Duodenal mucosa (tissue), 2 donors: ENCODE data around the gene SMC6.

Experiments used
- H3K27ac ChIP-seq: one replicate; pipeline ENCODE4 v1.7.0; 2013; ENCODE audit warnings: low read depth, low read length
- H3K27me3 ChIP-seq, 2 donors: one replicate each; pipeline ENCODE4 v1.7.0; 2013; ENCODE audit warnings: low read length in 2 of 2, control low read depth in 1 of 2; ENCODE audit not compliant: insufficient read depth in 2 of 2, control insufficient read depth in 1 of 2
- H3K36me3 ChIP-seq, 2 donors: one replicate each; pipeline ENCODE4 v1.7.0; 2013; ENCODE audit warnings: low read length in 2 of 2, control low read depth in 1 of 2; ENCODE audit not compliant: insufficient read depth in 2 of 2, control insufficient read depth in 1 of 2
- H3K4me1 ChIP-seq, 2 donors: one replicate each; pipeline ENCODE4 v1.7.0; 2013; ENCODE audit warnings: low read length in 2 of 2, control low read depth in 1 of 2; ENCODE audit not compliant: insufficient read depth in 2 of 2, control insufficient read depth in 1 of 2
- H3K4me3 ChIP-seq, 2 donors: one replicate each; pipeline ENCODE4 v1.7.0; 2013; ENCODE audit warnings: low read length in 2 of 2, low read depth in 1 of 2
- H3K9ac ChIP-seq, 2 donors: one replicate each; pipeline ENCODE4 v1.7.0; 2013; ENCODE audit warnings: low read length in 2 of 2, low read depth in 1 of 2
- H3K9me3 ChIP-seq, 2 donors: one replicate each; pipeline ENCODE4 v1.7.0; 2013; ENCODE audit warnings: low read length in 2 of 2, control low read depth in 1 of 2; ENCODE audit not compliant: control insufficient read depth in 1 of 2

Gene SMC6

GRCh38 chr2:17658251-17658843 is 95.3 kb downstream of the SMC6 start:
- Histone ChIP-seq H3K9me3 (no peaks in the 10 kb centered on the region), H3K27me3 (no peaks in the 10 kb centered on the region), H3K4me3 (no peak overlapping the region), H3K4me1 (no peaks in the 10 kb centered on the region), H3K9ac (no peak overlapping the region), H3K27ac (no peak overlapping the region), H3K36me3 (peaks cover 4% of the 10 kb centered on the region in 2 donors)

DNA sequence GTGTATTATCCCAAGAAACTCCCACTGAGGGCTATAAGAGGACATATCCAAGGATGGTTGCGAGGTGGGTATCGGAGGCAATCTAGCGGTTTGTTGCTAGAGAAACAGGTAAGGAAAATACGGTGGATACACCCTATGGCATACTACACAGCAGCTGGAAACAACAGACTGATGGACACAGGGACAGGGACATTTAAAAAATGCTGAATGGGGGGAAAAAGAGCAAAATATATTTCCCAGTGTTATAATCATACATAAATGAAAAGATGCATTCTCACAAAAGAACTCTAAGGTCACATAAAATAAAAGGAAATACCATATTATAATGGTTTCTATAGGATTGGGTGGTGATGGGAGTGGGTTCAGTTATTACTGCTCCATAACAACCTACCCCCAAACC is 95.9 kb downstream of the SMC6 start:
- peaks cover 4% of the 10 kb centered on the region in 2 donors for H3K36me3 ChIP-seq
- H3K9ac ChIP-seq = no peak overlapping the region
- no peak overlapping the region for H3K4me3 ChIP-seq
- no peaks in the 10 kb centered on the region for H3K27me3 ChIP-seq
- no peaks in the 10 kb centered on the region for H3K4me1 ChIP-seq
- H3K9me3 ChIP-seq = no peaks in the 10 kb centered on the region
- H3K27ac ChIP-seq = no peak overlapping the region

- Histone ChIP-seq H3K27me3 (no peaks in the 10 kb centered on the region), H3K9me3 (no peaks in the 10 kb centered on the region), H3K9ac (no peak overlapping the region), H3K27ac (no peak overlapping the region), H3K4me1 (no peaks in the 10 kb centered on the region), H3K36me3 (no peaks in the 10 kb centered on the region), H3K4me3 (no peak overlapping the region)
Measured at GRCh38 chr2:17652681-17653394, 100.8 kb downstream of the SMC6 start.

GRCh38 chr2:17649026-17649425 is 104.6 kb downstream of the SMC6 start:
- H3K4me1 ChIP-seq = peaks cover 0 to 15% of the 10 kb centered on the region in 2 donors
- H3K4me3 ChIP-seq = no peak overlapping the region
- H3K9ac ChIP-seq = no peak overlapping the region
- no peaks in the 10 kb centered on the region for H3K9me3 ChIP-seq
- H3K36me3 ChIP-seq = no peaks in the 10 kb centered on the region
- no peak overlapping the region for H3K27ac ChIP-seq
- H3K27me3 ChIP-seq = no peaks in the 10 kb centered on the region

DNA sequence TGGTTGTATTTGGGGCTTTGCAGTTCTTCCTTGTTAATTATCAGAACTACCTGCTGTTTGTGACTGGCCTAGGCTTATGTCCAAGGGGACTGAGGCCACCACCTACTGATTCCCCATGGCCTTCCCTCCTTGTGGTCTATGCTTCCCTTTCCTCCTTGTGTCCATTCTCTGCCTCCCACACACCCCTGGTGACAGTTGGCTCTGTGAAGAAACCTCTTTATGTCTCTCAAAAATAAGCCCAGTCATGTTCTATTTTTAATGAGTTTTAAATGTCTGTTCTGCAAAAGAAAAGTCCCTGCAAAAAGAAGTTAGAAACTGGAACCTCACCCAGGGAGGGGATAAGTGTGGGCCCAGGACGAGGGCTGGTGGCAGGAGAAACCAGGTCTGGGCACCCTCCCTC is 105.0 kb downstream of the SMC6 start:
- Histone ChIP-seq H3K36me3 (no peaks in the 10 kb centered on the region), H3K9me3 (no peaks in the 10 kb centered on the region), H3K9ac (no peak overlapping the region), H3K4me1 (peaks cover 1 to 16% of the 10 kb centered on the region in 2 donors), H3K27ac (no peak overlapping the region), H3K4me3 (no peak overlapping the region), H3K27me3 (no peaks in the 10 kb centered on the region)

GRCh38 chr2:17646838-17647701 is 106.5 kb downstream of the SMC6 start:
- H3K27me3 ChIP-seq = no peaks in the 10 kb centered on the region
- H3K4me3 ChIP-seq = no peak overlapping the region
- H3K36me3 ChIP-seq = no peaks in the 10 kb centered on the region
- no peaks in the 10 kb centered on the region for H3K9me3 ChIP-seq
- no peak overlapping the region for H3K9ac ChIP-seq
- H3K27ac ChIP-seq = no peak overlapping the region
- H3K4me1 ChIP-seq = peaks cover 3 to 21% of the 10 kb centered on the region in 2 donors

- H3K9ac ChIP-seq = no peak overlapping the region
- H3K4me3 ChIP-seq = no peak overlapping the region
- no peaks in the 10 kb centered on the region for H3K36me3 ChIP-seq
- peaks cover 3 to 21% of the 10 kb centered on the region in 2 donors for H3K4me1 ChIP-seq
- no peaks in the 10 kb centered on the region for H3K9me3 ChIP-seq
- H3K27ac ChIP-seq = no peak overlapping the region
- H3K27me3 ChIP-seq = no peaks in the 10 kb centered on the region
Measured at GRCh38 chr2:17646081-17646554, 107.5 kb downstream of the SMC6 start.

GRCh38 chr2:17644997-17645720 is 108.5 kb downstream of the SMC6 start:
- no peak overlapping the region for H3K4me3 ChIP-seq
- H3K4me1 ChIP-seq = peaks cover 3 to 21% of the 10 kb centered on the region in 2 donors
- no peaks in the 10 kb centered on the region for H3K9me3 ChIP-seq
- H3K36me3 ChIP-seq = no peaks in the 10 kb centered on the region
- H3K27ac ChIP-seq = no peak overlapping the region
- no peak overlapping the region for H3K9ac ChIP-seq
- no peaks in the 10 kb centered on the region for H3K27me3 ChIP-seq

- Histone ChIP-seq H3K4me3 (no peak overlapping the region), H3K9me3 (no peaks in the 10 kb centered on the region), H3K27ac (no peak overlapping the region), H3K36me3 (no peaks in the 10 kb centered on the region), H3K27me3 (no peaks in the 10 kb centered on the region), H3K4me1 (peaks cover 3 to 21% of the 10 kb centered on the region in 2 donors), H3K9ac (no peak overlapping the region)
Measured at GRCh38 chr2:17643031-17643615, 110.5 kb downstream of the SMC6 start.
